GM23338 (cell line): ENCODE measurements around the gene HMX2.

Experiments
- EZH2phosphoT487 ChIP-seq: fragments of 200-600 bp; sonication (generic); IDR thresholded peaks from one replicate; pipeline ENCODE4 v1.8.1; 2018; ENCODE audit warnings: antibody characterized with exemption; ENCODE audit not compliant: unreplicated experiment
- TF ChIP-seq, protein P1 (sequence below), 2 experiments: fragments of 200-600 bp in 1 of 2; sonication (generic) in 1 of 2; conservative IDR thresholded peaks; 2 replicates each; pipeline versions ENCODE4 v1.5.1 to v1.6.1; 2016 to 2017; ENCODE audit warnings: antibody characterized with exemption in 2 of 2, low read depth in 2 of 2, mild to moderate bottlenecking in 2 of 2, moderate library complexity in 1 of 2

- TF ChIP-seq, protein P1, sequence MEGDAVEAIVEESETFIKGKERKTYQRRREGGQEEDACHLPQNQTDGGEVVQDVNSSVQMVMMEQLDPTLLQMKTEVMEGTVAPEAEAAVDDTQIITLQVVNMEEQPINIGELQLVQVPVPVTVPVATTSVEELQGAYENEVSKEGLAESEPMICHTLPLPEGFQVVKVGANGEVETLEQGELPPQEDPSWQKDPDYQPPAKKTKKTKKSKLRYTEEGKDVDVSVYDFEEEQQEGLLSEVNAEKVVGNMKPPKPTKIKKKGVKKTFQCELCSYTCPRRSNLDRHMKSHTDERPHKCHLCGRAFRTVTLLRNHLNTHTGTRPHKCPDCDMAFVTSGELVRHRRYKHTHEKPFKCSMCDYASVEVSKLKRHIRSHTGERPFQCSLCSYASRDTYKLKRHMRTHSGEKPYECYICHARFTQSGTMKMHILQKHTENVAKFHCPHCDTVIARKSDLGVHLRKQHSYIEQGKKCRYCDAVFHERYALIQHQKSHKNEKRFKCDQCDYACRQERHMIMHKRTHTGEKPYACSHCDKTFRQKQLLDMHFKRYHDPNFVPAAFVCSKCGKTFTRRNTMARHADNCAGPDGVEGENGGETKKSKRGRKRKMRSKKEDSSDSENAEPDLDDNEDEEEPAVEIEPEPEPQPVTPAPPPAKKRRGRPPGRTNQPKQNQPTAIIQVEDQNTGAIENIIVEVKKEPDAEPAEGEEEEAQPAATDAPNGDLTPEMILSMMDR (conservative IDR thresholded peaks at IDR 0.05; ENCODE audit: low read depth in 2 of 2) = no peak
- no peak for TF ChIP-seq EZH2phosphoT487
These were observed 10.7 kb downstream of the HMX2 start for GRCh38 chr10:123158682-123159081.
